SKM-1 treated with dmso at 0.1 percent for 144 hours (cell line): Measurements from ENCODE around the gene ACTL8.

Experiments used
- DNase-seq: peaks from one replicate; lab custom pipeline; 2025; ENCODE audit not compliant: unreplicated experiment; lab: John Stamatoyannopoulos, UW

The ACTL8 gene

GRCh38 chr1:17873007-17873675 lies 118.0 kb downstream of the ACTL8 start:
- DNase-seq = no peak

- DNase-seq = no peak
Observed at GRCh38 chr1:17874231-17874630, 119.1 kb downstream of the ACTL8 start.

- DNase-seq = no peak
Observed at GRCh38 chr1:17874710-17875109, 119.6 kb downstream of the ACTL8 start.

GRCh38 chr1:17875171-17875881 lies 120.2 kb downstream of the ACTL8 start:
- DNase-seq = no peak

- DNase-seq = no peak
Observed at GRCh38 chr1:17875882-17876280, 120.7 kb downstream of the ACTL8 start.
